ENCODE results near the gene SPRR4.

Gene SPRR4

DNA sequence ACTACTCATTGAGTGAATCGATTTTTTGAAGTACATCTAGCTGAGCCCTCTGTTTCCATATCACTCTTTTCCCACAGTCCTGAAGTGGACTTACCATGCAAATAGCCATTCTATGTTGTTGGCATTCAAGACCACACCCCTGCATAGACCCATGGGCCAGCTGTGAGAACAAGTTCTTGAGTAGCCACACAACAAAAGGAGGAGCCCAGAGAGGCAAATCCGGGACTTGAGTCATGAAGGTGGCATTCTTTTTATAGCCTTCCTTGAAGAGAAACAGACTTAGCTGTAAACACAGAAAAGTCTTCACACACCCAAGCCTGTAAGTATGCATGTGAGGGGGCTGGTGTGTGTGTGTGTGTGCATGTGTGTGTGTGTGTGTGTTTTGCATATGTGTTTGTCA, 37.3 kb upstream of the SPRR4 start:
- Histone ChIP-seq H3K4me3 (ENCODE audit: low read depth in 1 of 2, low read length in 1 of 2) (no peak overlapping the region), H3K36me3 (no peaks in the 10 kb centered on the region), H3K9me3 (no peaks in the 10 kb centered on the region), H3K27ac (no peak overlapping the region), H3K27me3 (peaks cover 32% of the 10 kb centered on the region), H3K4me1 (ENCODE audit: control insufficient read depth in 1 of 2, insufficient read depth in 1 of 2, low read depth in 1 of 2, low read length in 1 of 2) (no peaks in the 10 kb centered on the region)
- TF ChIP-seq, protein P1, sequence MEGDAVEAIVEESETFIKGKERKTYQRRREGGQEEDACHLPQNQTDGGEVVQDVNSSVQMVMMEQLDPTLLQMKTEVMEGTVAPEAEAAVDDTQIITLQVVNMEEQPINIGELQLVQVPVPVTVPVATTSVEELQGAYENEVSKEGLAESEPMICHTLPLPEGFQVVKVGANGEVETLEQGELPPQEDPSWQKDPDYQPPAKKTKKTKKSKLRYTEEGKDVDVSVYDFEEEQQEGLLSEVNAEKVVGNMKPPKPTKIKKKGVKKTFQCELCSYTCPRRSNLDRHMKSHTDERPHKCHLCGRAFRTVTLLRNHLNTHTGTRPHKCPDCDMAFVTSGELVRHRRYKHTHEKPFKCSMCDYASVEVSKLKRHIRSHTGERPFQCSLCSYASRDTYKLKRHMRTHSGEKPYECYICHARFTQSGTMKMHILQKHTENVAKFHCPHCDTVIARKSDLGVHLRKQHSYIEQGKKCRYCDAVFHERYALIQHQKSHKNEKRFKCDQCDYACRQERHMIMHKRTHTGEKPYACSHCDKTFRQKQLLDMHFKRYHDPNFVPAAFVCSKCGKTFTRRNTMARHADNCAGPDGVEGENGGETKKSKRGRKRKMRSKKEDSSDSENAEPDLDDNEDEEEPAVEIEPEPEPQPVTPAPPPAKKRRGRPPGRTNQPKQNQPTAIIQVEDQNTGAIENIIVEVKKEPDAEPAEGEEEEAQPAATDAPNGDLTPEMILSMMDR (IDR thresholded peaks at IDR 0.05) = no peak

DNA sequence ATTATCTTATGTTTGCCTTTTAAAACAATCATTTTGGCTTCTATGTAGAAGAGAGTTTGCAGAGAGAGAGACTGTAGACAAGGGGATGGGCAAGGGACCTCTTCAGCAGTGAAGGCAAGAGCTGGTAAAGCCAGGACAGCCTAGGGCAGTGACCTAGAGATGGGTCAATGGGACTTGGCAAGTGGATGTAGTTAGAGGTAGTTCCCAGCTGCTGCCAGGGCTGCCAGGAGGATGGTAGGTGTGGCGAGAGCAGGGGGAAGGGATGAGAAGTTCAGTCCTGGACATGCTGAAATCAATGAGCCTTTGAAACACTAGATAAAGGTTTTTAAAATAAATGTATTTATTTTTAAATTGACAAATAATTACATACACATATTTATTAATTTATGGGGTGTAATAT, 29.8 kb upstream of the SPRR4 start:
- TF ChIP-seq, protein P1 (IDR thresholded peaks at IDR 0.05) = no peak
- Histone ChIP-seq H3K9me3 (no peaks in the 10 kb centered on the region), H3K36me3 (no peaks in the 10 kb centered on the region), H3K27ac (no peak overlapping the region), H3K4me1 (ENCODE audit: control insufficient read depth in 1 of 2, insufficient read depth in 1 of 2, low read depth in 1 of 2, low read length in 1 of 2) (no peaks in the 10 kb centered on the region), H3K27me3 (no peaks in the 10 kb centered on the region), H3K4me3 (ENCODE audit: low read depth in 1 of 2, low read length in 1 of 2) (no peak overlapping the region)

DNA sequence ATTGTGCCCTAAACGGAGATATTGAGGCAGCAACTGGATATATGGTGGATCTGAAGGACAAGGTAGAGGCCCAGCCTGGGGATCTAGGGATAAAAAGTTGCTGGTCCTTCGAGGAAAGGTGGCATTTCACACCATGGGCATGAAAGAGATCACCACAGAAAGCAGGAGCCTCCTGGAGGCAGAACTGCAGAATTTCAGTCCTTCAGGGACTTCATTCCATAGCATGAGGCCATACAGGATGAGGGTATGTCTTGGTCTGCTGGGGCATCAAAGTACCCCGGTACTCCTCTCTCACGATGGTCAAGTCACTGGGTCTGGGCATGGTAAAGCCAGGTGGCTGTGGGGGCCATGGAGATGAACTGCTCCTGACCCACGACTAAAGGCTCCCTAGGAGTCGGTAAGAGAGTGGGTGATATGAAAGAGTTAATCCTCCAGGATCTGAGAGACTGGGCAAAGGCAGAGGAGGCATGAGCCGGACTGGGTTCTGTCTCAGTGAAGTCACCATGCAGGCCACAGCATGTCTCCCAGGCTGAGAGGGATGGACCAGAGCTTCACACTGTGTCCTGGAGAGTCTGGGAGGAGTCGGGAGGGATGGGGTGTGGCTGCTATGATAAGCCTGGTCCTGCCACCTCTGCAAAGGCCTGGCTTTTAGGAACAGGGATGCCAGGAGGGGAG, 29.3 kb upstream of the SPRR4 start:
- Histone ChIP-seq H3K36me3 (no peaks in the 10 kb centered on the region), H3K27ac (no peak overlapping the region), H3K27me3 (no peaks in the 10 kb centered on the region), H3K4me1 (ENCODE audit: control insufficient read depth in 1 of 2, insufficient read depth in 1 of 2, low read depth in 1 of 2, low read length in 1 of 2) (no peaks in the 10 kb centered on the region), H3K9me3 (no peaks in the 10 kb centered on the region), H3K4me3 (ENCODE audit: low read depth in 1 of 2, low read length in 1 of 2) (no peak overlapping the region)
- TF ChIP-seq, protein P1 (IDR thresholded peaks at IDR 0.05) = no peak

DNA sequence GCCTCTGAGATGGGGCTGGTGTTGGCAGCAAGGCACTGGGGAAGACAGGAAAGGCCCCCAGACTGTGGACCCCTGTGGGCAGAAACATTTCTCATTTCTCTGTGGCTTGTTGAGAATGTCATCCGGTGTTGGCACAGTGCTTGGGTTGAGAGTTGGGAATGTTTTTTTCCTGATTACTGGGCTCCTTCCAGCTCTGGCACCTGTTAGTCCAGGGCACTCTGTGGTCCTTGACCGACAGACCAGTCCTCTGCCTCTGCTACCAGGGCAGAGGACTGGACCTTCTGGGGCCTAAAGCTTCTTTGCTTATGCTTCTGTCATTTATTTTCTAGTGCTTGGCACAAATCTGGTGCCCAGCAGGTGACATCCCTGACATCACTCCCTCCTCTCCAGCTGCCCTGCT, 28.3 kb upstream of the SPRR4 start:
- TF ChIP-seq, protein P1 (IDR thresholded peaks at IDR 0.05) = no peak
- Histone ChIP-seq H3K27me3 (no peaks in the 10 kb centered on the region), H3K9me3 (no peaks in the 10 kb centered on the region), H3K4me1 (ENCODE audit: control insufficient read depth in 1 of 2, insufficient read depth in 1 of 2, low read depth in 1 of 2, low read length in 1 of 2) (no peaks in the 10 kb centered on the region), H3K4me3 (ENCODE audit: low read depth in 1 of 2, low read length in 1 of 2) (no peak overlapping the region), H3K27ac (no peak overlapping the region), H3K36me3 (no peaks in the 10 kb centered on the region)

DNA sequence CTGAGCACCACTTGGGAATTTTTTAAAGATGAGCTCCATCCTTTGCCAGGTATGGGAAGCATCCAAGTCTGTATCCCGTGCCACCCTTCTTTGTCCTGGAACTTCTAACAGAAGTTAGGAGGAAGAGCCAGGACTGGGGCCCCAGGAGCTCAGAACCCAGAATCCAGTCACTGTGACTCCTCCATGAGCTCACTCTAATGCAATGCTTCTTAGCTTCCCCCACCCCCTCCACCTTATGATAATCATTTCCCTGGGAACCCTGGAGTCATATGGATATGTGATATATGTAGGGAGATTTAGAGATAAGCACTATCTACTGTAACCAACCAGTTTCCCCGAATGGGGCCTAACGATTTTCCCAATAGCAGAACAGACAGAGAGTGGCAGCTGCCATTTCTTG, 24.2 kb upstream of the SPRR4 start:
- Histone ChIP-seq H3K9me3 (no peaks in the 10 kb centered on the region), H3K4me1 (ENCODE audit: control insufficient read depth in 1 of 2, insufficient read depth in 1 of 2, low read depth in 1 of 2, low read length in 1 of 2) (no peaks in the 10 kb centered on the region), H3K27ac (no peak overlapping the region), H3K36me3 (no peaks in the 10 kb centered on the region), H3K27me3 (no peaks in the 10 kb centered on the region), H3K4me3 (ENCODE audit: low read depth in 1 of 2, low read length in 1 of 2) (no peak overlapping the region)
- TF ChIP-seq, protein P1 (IDR thresholded peaks at IDR 0.05) = no peak

Data from neutrophil (primary cell).